GM12878 (cell line): ENCODE results near the gene ZNF672. TPM values are rescaled to one million over a fixed set of nuclear protein-coding genes. Genes with fewer than 3 reads are reported as not detected.

Experiments used
- E4F1 ChIP-seq: fragments of 450-650 bp; IDR thresholded peaks from 2 replicates; pipeline ENCODE4 v1.6.1; 2018; ENCODE audit warnings: borderline replicate concordance, mild to moderate bottlenecking; ENCODE audit not compliant: partially characterized antibody
- NKRF ChIP-seq: fragments of 450-650 bp; conservative IDR thresholded peaks from 2 replicates; pipeline ENCODE4 v1.6.1; 2017; ENCODE audit warnings: mild to moderate bottlenecking, moderate library complexity
- TARDBP ChIP-seq: IDR thresholded peaks from 2 replicates; pipeline ENCODE4 v1.6.1; 2016; ENCODE audit warnings: borderline replicate concordance
- USF2 ChIP-seq: IDR thresholded peaks from 2 replicates; pipeline ENCODE4 v1.6.1; 2011; ENCODE audit warnings: low read depth, low read length, improper control_type of control experiment, borderline replicate concordance
- ZBTB33 ChIP-seq: fragments of 450-650 bp; IDR thresholded peaks from 2 replicates; pipeline ENCODE4 v1.6.1; 2017; ENCODE audit warnings: mild to moderate bottlenecking
- polyA plus RNA-seq, 11 experiments: library from polyadenylated mRNA; depleted of rRNA in 4 of 11; unstranded in 6 of 11; stranded (reverse) in 5 of 11; fragments of >200 nt; fragmentation: Nextera tagmentation in 4 of 11; fragmentation: Illumina TruSeq in 1 of 11; extraction: Ambion mirVana in 4 of 11; extraction: Trizol in 1 of 11; gene quantifications; 1 replicate in 1 of 11; 2 replicates in 10 of 11; pipeline versions ENCODE4 v1.2.1 to v1.2.3, GENCODE V29; 2011 to 2016; ENCODE audit warnings: inconsistent platforms in 2 of 11, missing spikeins in 2 of 11, low read depth in 1 of 11
- total RNA-seq, 4 experiments: library from RNA; depleted of rRNA in 3 of 4; stranded (reverse); fragments of >200 nt in 3 of 4; fragmentation: Illumina TruSeq in 1 of 4; extraction: Trizol in 1 of 4; gene quantifications; 2 replicates each; pipeline versions ENCODE4 v1.2.1 to v1.2.3, GENCODE V29; 2013 to 2021

Gene ZNF672
- total and polyA plus RNA-seq, 10 of the 15 experiments (the other 5 are each of a cell fraction or from before 2014, with no cell fraction given), result 2.9 to 51.3 (median 39.8) TPM

- TF ChIP-seq E4F1, result no peak
- TF ChIP-seq TARDBP, result no peak
- no peak for TF ChIP-seq NKRF
- TF ChIP-seq USF2, result no peak
- no peak for TF ChIP-seq ZBTB33
Measured at GRCh38 chr1:248820041-248820585, 17.9 kb upstream of the ZNF672 start (continued).
